Fibroblast of peridontal ligament (primary cell): ENCODE results near the gene SEC16B.

Source experiments
- DNase-seq: peaks from one replicate; pipeline ENCODE4 v3.0.0-alpha.2; 2010; ENCODE audit errors: extremely low read depth

SEC16B gene

DNA sequence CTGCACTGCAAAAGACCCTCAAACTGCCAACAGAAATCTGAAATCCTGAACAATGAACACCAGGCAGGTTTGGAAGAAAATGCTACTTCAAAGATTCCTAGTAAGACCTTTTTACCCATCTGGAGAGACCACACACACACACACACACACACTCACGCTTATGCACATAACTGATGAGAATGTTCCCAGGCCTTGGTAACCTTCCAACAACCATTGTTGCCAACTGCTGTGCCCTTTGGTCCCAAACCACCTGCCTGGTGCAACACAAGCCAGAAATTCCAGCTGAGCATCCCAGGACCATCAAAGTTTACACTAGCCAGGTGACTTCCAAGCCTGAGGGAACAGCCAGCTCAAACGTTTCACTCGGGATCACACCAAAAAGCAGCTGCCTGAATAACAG is 56.9 kb downstream of the SEC16B start:
- no peak for DNase-seq

DNA sequence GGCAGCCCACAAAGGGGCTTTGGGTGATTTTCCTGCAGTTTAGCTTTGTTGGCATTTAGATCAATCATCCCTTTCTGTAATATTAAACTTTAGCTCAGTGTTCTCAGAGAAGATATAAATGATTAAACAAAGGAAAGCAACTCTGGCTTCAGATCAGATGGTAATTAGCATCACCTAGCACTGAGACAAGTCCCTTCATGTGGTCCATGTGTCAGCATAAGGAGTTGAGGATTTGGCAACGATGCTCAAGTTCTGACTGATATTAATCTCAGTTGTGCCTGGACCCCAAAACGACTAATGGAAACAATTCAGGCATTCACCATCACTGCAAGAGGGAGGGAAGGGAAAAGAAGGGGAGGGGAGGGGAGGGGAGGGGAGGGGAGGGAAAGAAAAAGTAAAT is 60.4 kb downstream of the SEC16B start:
- DNase-seq, result no peak

DNA sequence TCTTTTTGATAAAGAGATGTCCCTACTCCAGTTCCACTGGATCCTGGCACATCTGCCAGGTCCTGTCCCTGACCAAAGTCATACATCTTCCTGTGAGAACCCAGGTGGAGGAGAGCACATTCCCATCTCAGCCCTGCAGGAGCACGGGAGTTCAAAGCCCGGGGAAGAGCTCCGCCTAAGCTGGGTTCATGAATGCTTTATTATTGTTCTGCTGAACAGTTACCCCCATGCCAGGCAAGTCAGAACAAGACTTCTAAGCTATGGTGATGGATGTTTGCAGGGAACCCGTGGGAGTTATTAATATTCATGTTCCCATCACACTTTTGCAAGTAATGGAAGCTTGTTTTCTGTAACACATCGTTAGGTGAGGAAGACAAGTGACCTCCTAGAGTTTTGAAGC is 62.9 kb downstream of the SEC16B start:
- no peak for DNase-seq

DNA sequence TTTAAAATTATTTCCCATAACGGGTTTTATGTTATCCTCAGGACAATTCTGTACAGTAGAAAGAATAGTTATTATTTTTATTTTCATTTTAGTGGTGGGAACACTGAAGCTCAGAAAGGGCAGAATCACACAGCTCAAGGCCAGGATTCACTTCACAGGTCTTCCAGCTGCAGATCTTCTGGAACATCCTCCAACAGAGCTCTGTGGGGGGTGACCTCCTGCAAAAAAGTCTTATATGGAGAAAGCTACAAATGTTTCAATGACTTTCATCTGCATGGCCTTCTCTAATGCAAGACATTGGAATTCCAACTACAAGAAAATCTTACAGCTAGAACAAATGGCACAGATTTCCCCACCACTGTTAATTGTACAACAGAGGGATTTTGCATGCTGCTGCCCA is 64.2 kb downstream of the SEC16B start:
- DNase-seq, result no peak

DNA sequence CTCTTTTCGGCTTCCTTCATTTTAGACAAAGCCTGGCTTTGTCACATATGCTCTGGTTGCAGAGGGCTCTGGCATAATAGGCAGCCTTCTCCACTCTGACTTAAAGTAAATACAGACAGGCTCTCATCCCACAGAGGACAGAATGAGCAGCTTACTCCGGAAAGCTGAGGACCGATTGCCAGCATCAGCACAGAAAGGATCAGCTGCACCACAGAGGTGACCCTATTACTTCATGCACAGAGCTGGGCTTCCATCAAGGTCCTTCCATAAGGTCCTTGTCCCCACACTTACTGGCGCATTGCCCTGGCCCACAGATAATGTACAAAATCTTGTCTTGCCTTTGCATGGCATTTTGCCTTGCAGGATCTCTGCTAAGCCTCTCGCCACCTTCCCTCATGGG is 67.6 kb downstream of the SEC16B start:
- DNase-seq, result no peak

DNA sequence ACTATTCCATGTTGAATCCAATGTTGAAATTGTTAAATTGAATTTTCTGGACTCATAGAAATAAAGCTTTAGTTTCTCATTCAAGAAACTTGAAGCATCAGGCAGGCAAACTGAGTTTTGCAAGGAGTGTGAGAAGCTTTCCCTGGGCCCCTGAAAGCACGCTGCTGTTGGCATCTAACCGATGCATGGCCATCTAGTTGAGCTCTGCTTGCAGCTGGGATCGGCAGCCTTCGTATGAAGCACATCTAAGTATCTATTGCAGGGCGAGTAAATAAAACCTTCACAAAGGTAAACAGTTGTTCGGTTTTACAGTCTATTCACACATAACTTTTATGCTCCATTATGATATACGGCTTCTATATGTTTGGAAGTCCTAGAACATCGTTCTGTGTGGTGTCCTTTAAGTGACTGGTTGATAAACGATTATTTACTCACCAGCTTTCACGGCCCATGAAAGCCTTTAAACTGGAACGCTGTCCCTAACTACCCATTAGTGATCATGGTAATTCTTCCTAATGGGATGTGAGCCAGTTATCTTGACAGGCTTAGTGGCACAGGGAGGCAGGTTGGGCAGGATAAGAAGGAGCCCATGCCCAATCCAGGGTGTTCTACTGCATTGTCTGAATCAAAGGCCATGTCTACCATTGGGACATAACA is 71.7 kb downstream of the SEC16B start:
- no peak for DNase-seq

DNA sequence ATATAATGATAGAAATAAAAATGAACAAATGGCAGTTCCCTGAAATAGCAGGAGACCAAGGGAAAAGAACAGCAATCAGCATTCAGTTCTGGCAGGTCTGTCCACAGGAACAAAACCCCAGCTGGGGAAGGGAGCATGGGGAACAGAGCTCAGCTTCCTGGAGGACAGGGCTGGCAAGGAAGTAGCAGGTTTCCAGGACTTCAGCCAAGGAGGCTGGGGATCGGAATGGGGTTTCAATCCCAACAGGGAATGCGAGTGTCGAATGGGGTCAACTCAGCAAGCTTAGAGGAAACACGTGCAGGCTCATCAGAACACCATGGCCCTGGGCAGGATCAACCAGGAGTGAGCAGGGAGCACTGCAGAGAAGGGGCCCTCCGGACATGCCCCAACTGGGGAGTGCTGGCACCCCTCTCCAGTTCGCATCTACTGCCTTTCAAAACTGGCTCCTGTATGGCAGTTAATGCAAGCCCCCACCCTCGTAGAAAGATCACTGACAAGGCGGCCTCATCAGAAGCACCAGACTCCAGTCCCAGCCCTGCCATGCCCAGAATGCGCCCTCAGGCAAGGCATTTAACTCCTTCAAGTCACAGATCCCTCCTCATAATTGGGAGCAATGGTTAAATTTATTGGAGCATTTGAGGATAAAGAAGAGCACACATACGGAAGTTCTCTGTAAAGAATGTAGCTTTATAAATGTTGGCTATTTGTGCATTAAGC is 72.4 kb downstream of the SEC16B start:
- DNase-seq, result no peak
